Kidney epithelial cell (primary cell): ENCODE data around the gene OR10T2. TPM values are rescaled to one million over a fixed set of nuclear protein-coding genes. Genes with fewer than 3 reads are reported as not detected.

ENCODE experiments used
- DNase-seq: peaks from one replicate; pipeline ENCODE4 v3.0.0-alpha.2; 2010; ENCODE audit warnings: low read depth
- H3K27me3 ChIP-seq: 2 replicates; pipeline ENCODE4 v1.6.0; 2011; ENCODE audit warnings: low read length; ENCODE audit not compliant: control insufficient read depth, insufficient read depth
- H3K36me3 ChIP-seq: 2 replicates; pipeline ENCODE4 v1.5.1; 2011; ENCODE audit warnings: low read length; ENCODE audit not compliant: control insufficient read depth, insufficient read depth
- H3K4me3 ChIP-seq: 2 replicates; pipeline ENCODE4 v1.5.1; 2011; ENCODE audit warnings: low read depth, mild to moderate bottlenecking, control low read depth, low read length
- CTCF ChIP-seq: IDR thresholded peaks from 2 replicates; pipeline ENCODE4 v1.5.1; 2011; ENCODE audit warnings: mild to moderate bottlenecking, moderate library complexity, low read length, control low read depth, inconsistent platforms; ENCODE audit not compliant: insufficient read depth, poor library complexity, severe bottlenecking
- total RNA-seq: library from RNA; depleted of rRNA; stranded (reverse); fragments of >200 nt; gene quantifications from 2 replicates; pipeline ENCODE4 v1.2.3, GENCODE V29; 2015

OR10T2 gene
- total RNA-seq, 1 donor from 2014 or later: not detected

DNA sequence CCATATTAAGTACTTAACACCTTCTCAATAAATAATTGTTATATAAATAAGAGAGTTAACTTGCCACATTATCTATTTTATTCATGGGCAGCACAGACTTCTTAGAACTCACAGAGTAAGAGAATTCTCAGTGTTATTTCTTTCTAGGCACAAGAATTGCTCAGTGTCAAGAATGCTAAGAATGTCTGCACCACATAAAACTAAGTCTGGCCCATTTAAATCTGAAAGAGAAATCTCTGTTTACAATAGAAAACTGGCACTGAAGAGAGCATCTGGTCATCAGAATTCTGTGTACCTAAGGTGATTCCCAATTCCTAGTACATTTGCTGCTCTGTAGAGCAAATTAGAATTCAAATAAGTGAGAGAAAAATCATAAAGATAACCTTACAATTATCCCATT is 22.9 kb upstream of the OR10T2 start:
- Histone ChIP-seq H3K36me3 (no peaks in the 10 kb centered on the region), H3K4me3 (no peak overlapping the region), H3K27me3 (no peaks in the 10 kb centered on the region)
- no peak for DNase-seq
- TF ChIP-seq CTCF: no peak

- DNase-seq: no peak
- no peak for TF ChIP-seq CTCF
- H3K4me3 ChIP-seq: no peak overlapping the region
- H3K36me3 ChIP-seq: no peaks in the 10 kb centered on the region
- H3K27me3 ChIP-seq: no peaks in the 10 kb centered on the region
These were observed 18.3 kb upstream of the OR10T2 start for GRCh38 chr1:158417586-158417985.

GRCh38 chr1:158414651-158415345 is 15.5 kb upstream of the OR10T2 start:
- no peak for DNase-seq
- H3K27me3 ChIP-seq: no peaks in the 10 kb centered on the region
- no peaks in the 10 kb centered on the region for H3K36me3 ChIP-seq
- no peak for TF ChIP-seq CTCF
- no peak overlapping the region for H3K4me3 ChIP-seq

- Histone ChIP-seq H3K4me3 (no peak overlapping the region), H3K27me3 (no peaks in the 10 kb centered on the region), H3K36me3 (no peaks in the 10 kb centered on the region)
- DNase-seq: no peak
- TF ChIP-seq CTCF: no peak
These were observed 7.8 kb upstream of the OR10T2 start for GRCh38 chr1:158407092-158407491.

GRCh38 chr1:158400871-158401270 is 1.6 kb upstream of the OR10T2 start:
- TF ChIP-seq CTCF: no peak
- Histone ChIP-seq H3K4me3 (no peak overlapping the region), H3K36me3 (no peaks in the 10 kb centered on the region), H3K27me3 (no peaks in the 10 kb centered on the region)
- no peak for DNase-seq

DNA sequence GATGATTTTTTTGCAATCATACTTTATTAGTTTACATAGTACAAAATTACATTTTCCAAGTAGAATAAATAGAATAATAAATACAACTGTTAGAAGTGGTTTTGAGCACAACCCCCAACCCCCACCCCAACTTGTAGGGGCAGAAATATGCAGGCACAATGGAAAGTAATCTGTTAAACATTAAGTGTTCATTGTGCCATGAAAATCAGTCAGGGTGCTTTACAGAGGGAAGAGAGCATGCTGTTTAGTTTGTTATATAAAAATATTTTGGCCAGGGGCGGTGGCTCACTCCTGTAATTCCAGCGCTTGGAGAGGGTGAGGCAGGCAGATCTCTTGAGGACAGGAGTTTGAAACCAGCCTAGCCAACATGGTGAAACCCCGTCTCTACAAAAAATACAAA is 2.6 kb downstream of the OR10T2 start:
- no peak for TF ChIP-seq CTCF
- no peak for DNase-seq
- Histone ChIP-seq H3K4me3 (no peak overlapping the region), H3K27me3 (no peaks in the 10 kb centered on the region), H3K36me3 (no peaks in the 10 kb centered on the region)
